WTC11 (cell line): ENCODE results near the gene CBFB.

Source experiments
- CTCF ChIP-seq: fragments of 200-600 bp; IDR thresholded peaks from 2 replicates; pipeline ENCODE4 v1.8.0; 2022; ENCODE audit warnings: antibody characterized with exemption
- TCF7 ChIP-seq: sonication (generic); formaldehyde crosslinking; IDR thresholded peaks from 2 replicates; pipeline ENCODE4 v1.8.0; 2022; ENCODE audit warnings: mild to moderate bottlenecking, low read depth, missing genetic modification reagents, moderate library complexity
- ZNF317 ChIP-seq: sonication (generic); formaldehyde crosslinking; IDR thresholded peaks from 2 replicates; pipeline ENCODE4 v1.8.1; 2023; ENCODE audit warnings: low read depth, mild to moderate bottlenecking, moderate library complexity, missing genetic modification reagents, borderline replicate concordance

GRCh38 chr16:67055712-67056487 is 27.0 kb downstream of the CBFB start:
- no peak for TF ChIP-seq TCF7
- no peak for TF ChIP-seq CTCF
- TF ChIP-seq ZNF317 (CRISPR knock-in tag) = no peak
